Measurements from ENCODE around the gene PDK3.

Gene PDK3

GRCh38 chrX:24464836-24465531 lies at the start of gene PDK3:
Gene PDK3, plus strand, starts transcription at chrX:24465286. Its CDS starts 170 bp downstream, at chrX:24465456.
- peak; percentile 83 for DNase-seq

DNA sequence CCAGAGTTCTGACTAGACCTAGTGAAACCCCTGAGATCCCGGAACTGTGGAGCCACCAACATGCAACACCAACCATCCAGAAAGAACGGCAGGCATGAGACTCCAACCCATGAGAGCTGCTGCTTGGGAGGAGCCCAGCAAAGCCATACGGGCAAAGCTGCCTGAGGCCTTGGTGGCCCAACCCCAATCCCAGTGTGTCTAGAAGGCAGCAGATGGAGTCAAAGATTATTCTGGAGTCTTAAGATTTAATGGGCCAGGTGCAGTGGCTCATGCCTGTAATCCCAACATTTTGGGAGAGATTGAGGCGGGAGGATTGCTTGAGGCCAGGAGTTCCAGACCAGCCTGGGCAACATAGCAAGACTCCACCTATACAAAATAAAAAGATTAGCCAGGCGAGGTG lies 49.2 kb upstream of the PDK3 start:
- no peak for DNase-seq

- no peak for DNase-seq
Observed at GRCh38 chrX:24423960-24424359, 41.1 kb upstream of the PDK3 start.

DNA sequence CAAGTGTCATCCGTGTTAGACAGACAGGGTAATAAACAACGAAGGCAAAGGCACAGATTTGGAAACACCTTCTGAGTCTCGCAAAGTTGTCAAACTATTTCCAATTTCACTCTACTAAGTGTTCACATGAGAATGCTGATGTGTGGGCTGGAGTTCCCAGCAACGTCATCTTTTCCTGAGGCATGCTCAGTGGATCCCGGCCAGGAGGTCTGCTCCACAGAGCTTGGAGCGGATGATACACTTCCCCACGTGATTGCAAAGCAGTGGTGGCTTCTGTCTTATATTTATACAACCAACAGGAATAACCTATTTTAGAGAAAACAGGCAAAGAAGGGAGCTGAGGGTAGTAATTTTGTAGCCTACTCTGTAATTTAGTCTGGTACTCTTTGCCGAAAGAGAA lies 40.1 kb upstream of the PDK3 start:
- DNase-seq = no peak

- DNase-seq = no peak
Observed at GRCh38 chrX:24425806-24426205, 39.3 kb upstream of the PDK3 start.

DNA sequence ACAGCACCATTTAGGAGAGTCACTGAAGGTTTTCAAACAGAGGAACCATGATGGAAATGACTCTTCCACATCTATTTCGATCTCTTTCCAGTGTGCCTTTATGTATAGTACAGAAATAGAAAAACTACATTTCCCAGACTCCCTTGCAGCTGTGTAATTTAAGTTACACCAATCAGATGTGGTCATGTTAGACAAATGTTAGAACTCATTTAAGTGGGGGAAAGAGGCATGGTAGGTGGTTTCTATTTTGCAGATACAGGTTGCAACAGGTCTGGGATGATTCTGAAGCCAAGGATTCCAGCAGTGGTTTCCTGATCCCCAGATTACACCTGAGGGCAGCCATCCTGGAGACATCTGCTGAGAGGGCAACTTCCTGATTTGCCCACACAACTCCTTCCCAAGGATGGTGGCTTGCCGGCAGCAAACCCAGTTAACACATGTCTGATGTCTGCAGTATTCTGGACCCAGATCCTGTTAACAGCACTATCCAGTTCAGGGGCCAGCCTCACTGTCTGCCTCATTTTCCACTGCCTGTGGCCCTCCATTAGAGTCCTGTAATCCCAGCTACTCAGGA lies 38.7 kb upstream of the PDK3 start:
- peak; percentile 1 for DNase-seq

DNA sequence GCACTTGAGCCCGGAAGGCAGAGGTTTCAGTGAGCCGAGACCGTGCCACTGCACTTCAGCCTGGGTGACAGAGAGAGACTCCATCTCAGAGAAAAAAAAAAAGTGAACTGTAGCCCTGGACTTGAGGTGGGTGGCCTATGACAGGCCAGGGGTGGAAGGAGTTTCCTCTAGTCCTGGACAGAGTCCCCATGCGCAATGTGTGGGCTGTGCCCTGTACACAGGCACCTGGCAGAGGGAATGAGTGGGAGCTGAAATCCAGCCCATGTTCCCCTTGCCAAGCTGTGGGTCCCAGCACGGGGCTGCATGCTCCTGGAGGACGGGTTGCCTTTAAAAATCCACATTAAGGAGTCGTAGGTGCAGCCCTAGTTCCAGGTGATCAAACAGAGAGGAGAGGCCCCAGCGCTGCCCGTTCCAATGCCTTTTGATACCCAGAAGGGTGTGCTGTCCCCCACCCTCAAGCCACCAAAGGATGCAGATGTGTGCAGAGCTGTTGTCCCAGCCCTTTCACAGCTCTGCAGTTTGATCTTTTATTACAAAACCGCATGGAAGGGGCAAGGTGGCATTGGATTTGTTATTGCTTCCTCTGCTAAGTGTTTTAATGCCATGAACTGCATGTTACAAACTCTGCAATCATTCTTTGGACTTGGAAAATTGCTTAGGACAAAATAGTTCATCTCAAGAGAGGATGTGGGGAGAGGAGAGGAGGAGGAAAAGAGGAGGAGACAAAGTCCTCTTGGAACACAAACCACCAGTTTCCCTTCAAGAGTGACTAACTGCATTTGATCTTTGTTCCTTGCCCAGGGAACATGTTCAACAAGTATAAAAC lies 38.0 kb upstream of the PDK3 start:
- no peak for DNase-seq

GRCh38 chrX:24427747-24428019 lies 37.4 kb upstream of the PDK3 start:
- DNase-seq = no peak

DNA sequence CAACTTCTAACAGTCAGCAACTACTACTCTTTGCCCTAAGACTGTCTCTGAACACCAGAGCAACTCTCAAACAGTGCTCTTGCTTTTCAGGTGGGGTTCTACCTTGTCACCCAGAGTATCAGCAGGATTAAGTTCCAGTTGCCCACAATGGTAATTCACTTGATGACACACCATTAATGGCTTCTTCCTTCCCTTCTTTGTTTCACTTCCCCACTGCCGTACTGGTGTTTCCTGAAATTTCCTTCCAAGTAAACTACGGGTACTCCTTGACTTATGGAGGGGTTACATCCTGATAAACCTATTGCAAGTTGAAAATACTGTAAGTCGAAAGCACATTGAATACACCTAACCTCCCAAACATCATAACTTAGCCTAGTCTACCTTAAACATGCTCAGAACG lies 36.6 kb upstream of the PDK3 start:
- DNase-seq = no peak

- no peak for DNase-seq
Observed at GRCh38 chrX:24435060-24435459, 30.0 kb upstream of the PDK3 start.

GRCh38 chrX:24443918-24444317 lies 21.2 kb upstream of the PDK3 start:
- no peak for DNase-seq

- no peak for DNase-seq
Observed at GRCh38 chrX:24444645-24445044, 20.4 kb upstream of the PDK3 start.

- no peak for DNase-seq
Observed at GRCh38 chrX:24448762-24449250, 16.3 kb upstream of the PDK3 start.

- DNase-seq = no peak
Observed at GRCh38 chrX:24463077-24463476, 2.0 kb upstream of the PDK3 start.

DNA sequence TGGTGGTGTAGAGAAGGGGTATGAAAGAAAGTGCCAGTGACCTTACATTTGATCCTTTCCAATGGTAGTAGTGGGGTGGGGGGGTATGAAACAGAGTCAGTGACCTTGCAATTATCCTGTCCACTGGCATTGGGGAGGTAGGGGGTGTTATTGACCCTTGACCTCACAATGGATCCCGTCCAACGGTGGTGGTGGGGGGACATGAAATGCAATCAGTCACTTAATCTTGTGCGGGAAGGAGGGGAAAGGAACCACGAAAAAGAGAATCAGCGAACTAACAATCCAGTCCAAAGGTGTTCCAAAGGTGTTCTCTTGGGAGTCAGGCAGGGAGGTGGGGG lies 619 bp upstream of the PDK3 start:
- no peak for DNase-seq

DNA sequence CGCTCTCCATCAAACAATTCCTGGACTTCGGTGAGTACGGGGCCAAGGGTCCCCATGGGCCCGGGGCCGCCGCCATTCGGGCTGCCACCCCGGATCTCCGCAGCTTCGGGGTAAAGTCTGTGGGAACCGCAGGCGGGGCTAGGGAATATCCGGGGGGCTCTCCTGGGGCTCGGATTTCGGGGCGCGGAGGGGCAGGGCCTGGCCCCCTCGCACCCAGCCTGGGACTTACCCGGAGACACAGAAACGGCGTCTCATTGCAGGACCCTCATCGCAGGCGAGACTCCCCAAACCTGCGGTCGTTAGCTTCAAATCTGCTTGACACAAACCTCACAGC lies 413 bp downstream of the PDK3 start:
- DNase-seq = no peak

- DNase-seq = no peak
Observed at GRCh38 chrX:24466025-24466424, 939 bp downstream of the PDK3 start.

DNA sequence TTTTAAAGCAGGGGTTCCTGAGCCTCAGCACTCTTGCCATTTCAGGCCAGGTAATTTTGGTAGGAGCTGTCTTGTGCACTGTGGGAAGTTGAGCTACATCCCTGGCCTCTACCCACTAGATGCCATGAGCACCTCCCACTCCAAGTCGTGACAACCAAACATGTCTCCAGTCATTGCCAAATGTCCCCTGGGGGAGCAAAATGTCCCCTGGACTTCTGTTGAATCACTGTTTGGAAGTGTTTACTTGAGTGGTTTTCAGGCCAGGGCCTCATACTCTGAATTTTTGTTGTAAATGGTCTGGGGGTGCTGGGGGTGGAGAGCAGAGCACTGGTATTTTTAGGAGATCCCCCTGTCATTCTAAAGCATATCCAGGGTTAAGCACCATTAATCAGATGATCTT lies 3.2 kb downstream of the PDK3 start:
- no peak for DNase-seq

DNA sequence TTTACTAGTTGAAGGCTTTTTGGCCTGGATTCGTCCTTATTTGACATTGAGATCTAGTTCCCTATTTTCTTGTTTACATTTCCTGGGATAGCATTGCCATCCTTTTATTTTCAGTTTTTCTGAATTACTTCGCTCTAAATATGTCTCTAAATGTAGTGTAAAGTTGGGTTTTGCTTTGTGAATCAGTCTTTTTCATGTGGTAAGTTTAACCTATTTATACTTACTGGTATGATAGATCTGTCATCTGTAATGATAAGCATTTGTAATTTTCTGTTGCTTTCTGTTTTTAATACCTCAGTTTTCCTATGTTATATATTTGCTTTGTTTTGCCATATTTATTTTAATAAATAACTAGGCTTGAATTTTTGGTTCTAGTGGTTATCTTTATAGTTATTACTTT lies 6.7 kb downstream of the PDK3 start:
- DNase-seq = no peak

DNA sequence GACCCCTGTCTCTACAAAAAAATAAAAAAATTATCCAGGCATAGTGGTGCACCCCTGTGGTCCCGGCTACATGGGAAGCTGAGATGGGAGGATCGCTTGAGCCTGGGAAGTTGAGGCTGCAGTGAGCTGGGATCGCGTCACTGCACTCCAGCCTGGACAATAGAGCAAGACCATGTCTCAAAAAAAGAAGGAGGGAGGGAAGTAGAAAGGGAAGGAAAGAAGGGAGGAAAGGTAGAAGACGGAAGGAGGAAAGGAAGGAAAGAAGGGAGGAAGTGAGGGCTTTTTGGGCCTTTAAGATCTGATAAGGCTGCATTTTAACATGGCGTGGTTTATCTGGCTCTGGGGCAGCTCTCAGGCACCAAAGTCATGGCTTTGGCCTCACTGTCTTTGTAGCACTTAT lies 10.4 kb downstream of the PDK3 start:
- DNase-seq = no peak

GRCh38 chrX:24478509-24478908 lies 13.4 kb downstream of the PDK3 start:
- DNase-seq = no peak

GRCh38 chrX:24479924-24480323 lies 14.8 kb downstream of the PDK3 start:
- DNase-seq = peak; percentile 74

DNA sequence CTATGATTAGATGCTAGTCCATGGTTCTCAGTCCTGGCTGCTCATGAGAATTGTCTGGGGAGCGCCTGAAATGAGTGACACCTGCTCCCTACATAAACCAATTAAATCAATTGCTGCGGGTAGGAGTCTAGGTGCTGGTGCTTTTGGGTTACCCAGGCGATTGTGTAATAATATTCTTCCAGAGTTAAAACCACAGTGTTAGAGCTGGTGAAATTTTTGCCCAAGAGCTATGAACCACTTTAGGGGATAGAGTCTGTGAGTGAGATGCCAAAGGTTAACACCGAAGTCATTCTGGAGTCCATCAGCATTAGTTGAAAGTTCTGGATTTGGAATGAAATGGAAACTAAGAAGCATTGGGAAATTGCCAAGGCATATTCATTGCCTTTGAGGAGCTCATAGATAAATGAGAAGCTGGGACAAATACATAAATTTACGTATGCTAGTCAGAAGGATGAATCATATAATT lies 15.3 kb downstream of the PDK3 start:
- DNase-seq = peak; percentile 41

DNA sequence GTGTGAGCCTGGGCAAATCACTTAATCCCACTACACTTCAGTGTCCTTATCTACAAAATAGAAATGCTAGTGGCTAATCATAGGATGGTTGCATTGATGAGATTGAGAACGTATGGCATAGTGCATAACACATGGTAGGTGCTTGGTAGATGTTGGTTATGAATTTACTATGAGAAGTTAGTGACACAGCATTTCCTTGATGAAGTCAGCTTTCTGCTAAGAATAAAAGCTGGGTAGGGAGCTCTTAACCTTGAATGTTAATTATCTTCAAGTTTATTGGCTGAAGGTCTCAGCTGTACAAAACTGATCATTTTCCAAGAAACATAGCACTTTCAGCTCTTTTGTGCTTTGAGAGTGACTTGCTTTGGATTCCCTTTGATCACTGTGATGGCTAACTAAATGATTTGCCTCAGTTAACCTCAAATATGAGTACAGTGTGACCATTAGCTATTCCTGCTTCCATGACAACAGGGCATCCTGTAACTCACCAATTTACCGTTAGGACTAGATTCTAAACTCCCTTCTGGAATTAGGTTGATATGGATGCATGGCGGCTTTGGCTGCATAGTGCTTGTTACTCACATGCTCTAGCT lies 17.8 kb downstream of the PDK3 start:
- DNase-seq = no peak

Data from NCI-H510A treated with DMSO at 0.1 percent for 48 hours (cell line).